TTC549 (cell line): ENCODE measurements around the gene SERPING1.

ENCODE experiments used
- FAIRE-seq: peaks from 2 replicates; lab custom pipeline; 2012; peaks lifted over from hg19 to GRCh38; lab: Jason Lieb, UNC

Gene SERPING1

GRCh38 chr11:57652662-57653061 is 55.2 kb downstream of the SERPING1 start:
- FAIRE-seq: no peak

DNA sequence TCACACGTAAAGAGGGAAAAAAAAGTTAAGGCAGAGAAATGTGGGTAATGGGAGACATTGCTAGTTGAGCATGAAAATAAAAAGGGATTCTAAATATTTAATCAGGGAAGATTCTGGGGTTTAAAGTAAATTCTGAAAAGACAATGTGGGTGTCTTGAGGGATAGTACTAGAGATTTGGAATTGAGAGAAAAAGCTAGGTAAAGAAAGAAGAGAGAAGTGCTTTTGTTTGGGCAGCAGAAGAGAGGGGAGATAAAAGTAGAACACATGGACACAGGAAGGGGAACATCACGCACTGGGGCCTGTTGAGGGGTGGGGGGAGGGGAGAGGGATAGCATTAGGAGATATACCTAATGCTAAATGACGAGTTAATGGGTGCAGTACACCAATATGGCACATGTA is 55.7 kb downstream of the SERPING1 start:
- no peak for FAIRE-seq

GRCh38 chr11:57656885-57657193 is 59.4 kb downstream of the SERPING1 start:
- FAIRE-seq: no peak

DNA sequence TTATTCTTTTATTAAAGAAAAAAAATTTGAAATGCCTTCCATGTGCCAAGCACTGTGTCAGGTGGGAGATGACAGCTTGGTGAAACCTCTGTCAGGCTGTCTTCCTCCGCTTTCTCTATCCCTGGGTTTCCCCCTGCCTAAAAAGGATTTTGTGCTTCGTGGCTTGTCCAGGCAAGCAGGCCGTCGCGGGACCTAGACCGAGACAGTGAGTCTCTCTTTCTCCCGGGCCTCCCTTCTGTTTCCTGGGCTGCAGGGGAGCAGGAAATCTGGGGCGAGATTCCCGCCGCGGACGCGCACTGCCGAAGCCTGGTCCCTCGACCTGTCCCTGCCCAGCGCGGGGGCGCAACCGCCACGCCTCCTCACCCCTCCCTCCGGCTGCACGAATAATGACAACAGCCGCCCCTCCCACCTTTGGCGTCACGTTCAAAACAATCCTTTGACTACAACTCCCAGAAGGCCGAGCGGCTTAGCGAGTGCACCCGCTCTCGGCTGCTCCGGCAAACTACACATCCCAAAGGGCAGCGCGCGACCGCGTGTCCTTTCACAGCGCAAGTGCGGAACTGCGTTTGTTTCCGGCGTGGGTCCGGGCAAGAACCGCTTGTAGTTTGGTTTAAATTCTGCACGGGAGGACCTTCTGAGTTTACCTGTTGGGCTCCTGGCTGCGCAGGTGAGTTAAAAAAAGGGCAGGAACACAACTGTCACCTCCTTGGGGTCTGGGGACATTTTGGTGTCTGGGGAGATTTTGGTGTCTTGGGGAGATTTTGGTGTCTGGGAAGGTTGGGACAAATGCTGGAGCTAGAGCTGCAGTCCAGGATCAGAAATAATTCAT is 59.9 kb downstream of the SERPING1 start, which contains the start of gene CLP1:
Gene CLP1, plus strand, starts transcription at position 569 of the 829 bp plus-strand sequence. CDS start 1,715 bp downstream, outside the sequence.
- FAIRE-seq: peak; percentile 92

DNA sequence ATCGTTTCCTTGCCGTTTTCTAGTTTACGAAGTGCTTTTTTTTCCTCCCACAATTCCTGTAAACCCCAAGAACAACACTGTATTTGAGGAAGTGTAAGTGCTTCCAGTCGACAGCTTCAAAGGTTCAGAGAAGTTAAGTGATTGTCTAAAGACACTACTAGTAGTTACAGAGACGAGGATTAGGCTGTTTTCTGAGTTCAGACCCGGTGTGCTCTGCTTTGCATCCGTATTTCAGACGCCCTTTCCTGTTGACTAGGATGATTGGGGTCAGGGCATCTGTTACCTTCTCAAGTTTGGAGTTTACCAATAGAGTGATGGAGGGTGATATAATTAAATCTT is 60.5 kb downstream of the SERPING1 start:
- no peak for FAIRE-seq

DNA sequence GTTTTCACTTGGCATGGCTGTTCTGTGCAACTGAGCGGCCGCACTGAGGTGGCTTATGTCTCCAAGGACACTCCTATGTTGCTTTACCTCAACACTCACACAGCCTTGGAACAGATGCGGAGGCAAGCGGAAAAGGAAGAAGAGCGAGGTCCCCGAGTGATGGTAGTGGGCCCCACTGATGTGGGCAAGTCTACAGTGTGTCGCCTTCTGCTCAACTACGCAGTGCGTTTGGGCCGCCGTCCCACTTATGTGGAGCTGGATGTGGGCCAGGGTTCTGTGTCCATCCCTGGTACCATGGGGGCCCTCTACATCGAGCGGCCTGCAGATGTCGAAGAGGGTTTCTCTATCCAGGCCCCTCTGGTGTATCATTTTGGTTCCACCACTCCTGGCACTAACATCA is 62.2 kb downstream of the SERPING1 start:
- FAIRE-seq: no peak

GRCh38 chr11:57662893-57663292 is 65.4 kb downstream of the SERPING1 start:
- no peak for FAIRE-seq

DNA sequence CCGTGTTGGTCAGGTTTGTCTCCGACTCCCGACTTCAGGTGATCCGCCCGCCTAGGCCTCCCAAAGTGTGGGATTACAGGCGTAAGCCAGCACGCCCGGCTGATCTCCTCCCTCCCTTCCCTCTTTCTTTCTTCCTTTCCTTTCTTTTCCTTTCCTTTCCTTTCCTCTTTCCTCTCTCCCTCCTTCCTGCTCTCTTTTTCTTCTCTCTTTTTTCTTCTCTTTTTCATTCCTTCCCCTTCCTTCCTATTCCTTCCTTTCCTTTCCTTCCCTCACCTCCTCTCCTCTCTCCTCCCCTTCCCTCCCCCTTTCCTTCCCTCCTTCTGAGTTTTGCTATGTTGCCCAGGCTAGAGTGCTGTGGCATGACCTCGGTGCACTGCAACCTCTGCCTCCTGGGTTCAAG is 66.5 kb downstream of the SERPING1 start:
- FAIRE-seq: no peak
